Activated CD4-positive, alpha-beta T cell treated with anti-CD3 and anti-CD28 coated beads for 4 hours (primary cell): ENCODE results near the gene DAB1.
"Not testable (repeated sequence)": the region's sequence is repeated elsewhere in the genome, so short reads cannot be mapped to it uniquely, and the experiment has no call there.

ENCODE experiments used
- DNase-seq, 2 donors: peaks; one replicate each; pipeline ENCODE4 v3.0.0-alpha.2; 2020

Gene DAB1

DNA sequence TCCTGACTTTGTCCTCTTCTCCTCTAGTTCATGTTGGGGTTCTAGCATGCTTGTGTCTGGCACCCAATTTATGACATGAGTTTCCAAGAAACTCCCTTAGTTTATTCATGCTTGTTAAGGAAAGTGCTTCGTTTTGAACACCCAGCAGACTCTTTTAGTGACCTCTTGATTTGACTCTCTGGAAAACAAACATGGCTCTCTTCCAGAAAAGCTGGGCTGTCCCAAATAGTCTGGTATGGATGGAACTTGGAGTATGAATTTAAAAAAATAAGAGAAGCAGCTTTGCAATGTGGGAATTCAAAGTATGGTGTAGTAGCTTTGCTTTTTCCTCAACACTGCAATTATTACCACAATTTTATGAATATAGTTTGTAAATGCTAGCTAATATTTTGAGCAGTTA, 314.6 kb downstream of the DAB1 start:
- no peak for DNase-seq

GRCh38 chr1:57106296-57106695, 317.6 kb downstream of the DAB1 start:
- DNase-seq: no peak

DNA sequence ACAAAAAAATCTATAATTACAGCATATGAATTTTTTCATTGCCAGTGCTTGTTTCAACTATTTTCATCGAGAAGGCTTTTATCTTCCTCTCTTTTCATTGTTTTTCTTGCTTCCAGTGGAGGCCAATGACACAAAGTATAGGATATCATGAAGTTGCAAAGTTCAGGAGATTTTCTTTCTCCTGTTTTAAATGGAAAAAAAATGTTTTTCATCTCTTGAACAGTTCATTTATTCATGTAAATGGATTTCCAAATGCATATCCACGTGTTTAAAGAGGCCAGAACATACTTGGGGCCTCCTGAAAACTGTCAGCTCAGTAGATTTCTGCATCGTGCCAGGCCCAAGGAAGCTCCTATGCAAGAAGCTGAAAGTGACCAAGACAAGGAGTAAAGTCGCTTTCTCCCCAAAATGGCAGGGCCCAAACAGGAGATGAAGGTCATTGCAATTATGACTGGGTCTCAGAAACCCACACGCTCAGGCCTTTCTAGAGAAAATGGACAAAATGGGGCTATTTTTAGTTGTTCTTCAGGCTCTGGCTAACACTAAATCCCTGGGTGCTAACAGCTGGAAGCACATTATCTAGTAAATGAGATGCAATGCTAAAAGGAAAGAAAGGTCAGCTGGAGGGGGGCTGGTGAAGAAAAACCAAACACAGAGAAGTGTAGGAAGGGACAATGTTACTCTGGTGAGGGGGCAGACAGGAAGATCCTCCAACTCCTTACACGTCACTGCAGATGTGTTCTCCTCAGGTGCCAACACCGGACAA, 321.1 kb downstream of the DAB1 start:
- DNase-seq: no peak

DNA sequence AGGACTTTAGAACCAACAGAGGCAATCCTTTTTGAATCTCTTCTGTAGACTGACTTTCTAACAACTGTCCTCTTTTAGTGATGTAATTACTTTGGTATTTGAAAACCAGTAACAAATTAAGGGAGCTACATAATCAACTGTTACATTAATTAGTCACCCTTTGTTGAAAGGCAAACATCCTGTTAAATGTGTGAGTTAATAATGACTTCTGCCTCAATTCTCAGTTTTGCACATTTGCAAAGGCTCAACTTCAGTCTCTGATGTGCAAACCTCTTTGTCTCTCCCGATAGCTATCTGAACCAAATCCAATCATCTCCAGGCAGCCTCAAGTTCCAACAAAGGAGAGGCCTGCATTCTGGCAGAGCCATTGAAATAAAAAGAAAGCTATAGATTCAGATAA, 322.7 kb downstream of the DAB1 start:
- DNase-seq: no peak

- no peak for DNase-seq
Observed at GRCh38 chr1:57094749-57095148, 329.1 kb downstream of the DAB1 start.

GRCh38 chr1:57093122-57093521, 330.7 kb downstream of the DAB1 start:
- no peak for DNase-seq

- DNase-seq: no peak
Observed at GRCh38 chr1:57091642-57092041, 332.2 kb downstream of the DAB1 start.

DNA sequence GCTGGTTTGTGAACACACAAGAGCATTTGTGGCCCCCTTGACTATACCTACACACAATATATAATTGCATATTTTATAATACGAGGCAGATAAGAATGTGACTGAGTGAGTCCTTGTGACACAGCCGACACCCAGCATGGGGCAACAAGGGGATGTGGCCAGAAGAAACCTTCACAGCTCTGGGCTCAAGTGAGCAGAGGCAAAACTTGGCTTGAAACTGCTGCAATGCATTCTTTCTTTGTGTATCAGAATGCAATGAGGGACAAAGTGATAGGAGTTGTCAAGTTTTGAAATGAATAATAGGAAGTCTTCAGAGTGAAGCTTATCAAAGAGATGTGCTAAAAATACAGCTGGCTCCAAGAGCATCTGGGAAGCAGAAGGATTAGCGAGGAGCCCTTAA, 334.0 kb downstream of the DAB1 start:
- DNase-seq: no peak

- DNase-seq: no peak
Observed at GRCh38 chr1:57089221-57089620, 334.6 kb downstream of the DAB1 start.

- no peak for DNase-seq
Observed at GRCh38 chr1:57088653-57089052, 335.2 kb downstream of the DAB1 start.

- not testable (repeated sequence) for DNase-seq
Observed at GRCh38 chr1:57087660-57088059, 336.2 kb downstream of the DAB1 start.

DNA sequence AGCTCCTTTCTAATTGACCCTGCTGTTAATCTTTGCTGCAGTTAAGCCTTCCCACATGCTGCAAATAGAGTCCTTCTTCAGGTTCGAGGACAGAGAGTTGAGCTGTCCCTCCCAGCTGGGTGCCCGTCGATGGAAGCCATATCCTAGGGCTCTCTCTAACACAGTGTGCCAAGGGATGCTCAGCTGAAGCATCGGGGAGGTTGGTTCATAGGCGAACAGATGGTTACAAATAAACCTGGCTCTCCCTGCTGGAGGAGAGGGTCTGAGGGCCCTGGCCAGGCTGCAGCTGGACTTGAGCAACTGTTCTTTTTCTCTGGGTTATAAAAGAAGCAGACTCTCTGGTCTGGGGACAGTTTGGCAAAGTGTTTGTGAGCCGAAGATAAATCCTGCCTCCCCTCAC, 337.7 kb downstream of the DAB1 start:
- DNase-seq: no peak

DNA sequence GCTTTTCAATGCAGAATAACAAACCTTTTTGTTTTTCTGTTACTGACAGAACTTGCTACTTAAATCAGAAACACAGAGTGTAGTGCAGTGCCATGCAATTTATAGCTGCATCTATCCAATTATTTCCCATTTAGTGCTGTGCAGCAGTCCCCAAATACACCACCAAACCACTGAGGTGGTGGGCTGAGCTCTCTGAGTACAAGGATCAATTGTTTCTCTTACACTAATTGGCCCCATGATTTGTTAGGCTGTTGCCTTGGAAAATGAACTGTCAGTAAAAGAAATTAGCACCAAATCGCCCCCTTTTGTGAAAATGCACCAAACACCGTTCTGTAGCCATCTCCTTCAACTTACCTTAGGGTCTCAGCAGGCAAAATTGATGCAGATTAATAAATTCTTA, 339.2 kb downstream of the DAB1 start:
- DNase-seq: no peak

DNA sequence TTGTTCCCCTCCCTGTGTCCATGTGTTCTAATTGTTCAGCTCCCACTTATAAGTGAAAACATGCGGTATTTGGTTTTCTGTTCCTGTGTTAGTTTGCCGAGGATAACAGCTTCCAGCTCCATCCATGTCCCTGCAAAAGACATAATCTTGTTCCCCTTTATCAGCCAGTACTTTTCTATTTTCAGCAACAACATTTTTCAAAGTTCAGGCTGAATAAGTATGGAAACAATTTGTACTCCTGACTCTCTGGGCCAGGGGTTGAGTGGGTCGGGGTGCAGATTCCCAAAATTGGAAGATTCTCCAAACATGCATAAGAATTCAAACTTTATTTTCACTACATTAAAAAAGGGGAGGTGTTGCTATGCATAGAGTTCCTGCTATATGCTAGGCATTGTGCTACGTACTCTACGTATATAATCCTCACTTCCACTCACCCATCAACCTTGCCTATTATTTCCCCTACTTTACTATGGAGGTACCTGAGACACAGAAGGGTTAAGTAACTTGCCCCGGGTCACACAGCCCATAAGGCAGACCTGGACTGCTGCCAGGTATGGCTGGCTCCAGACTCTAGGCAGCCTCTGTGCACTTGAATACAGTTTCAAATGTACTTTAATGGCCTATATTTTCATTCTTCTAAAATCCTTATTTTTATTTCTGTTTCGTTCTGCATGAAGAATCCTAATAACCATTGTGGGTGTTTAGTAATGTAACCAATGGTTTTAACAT, 341.0 kb downstream of the DAB1 start:
- no peak for DNase-seq

DNA sequence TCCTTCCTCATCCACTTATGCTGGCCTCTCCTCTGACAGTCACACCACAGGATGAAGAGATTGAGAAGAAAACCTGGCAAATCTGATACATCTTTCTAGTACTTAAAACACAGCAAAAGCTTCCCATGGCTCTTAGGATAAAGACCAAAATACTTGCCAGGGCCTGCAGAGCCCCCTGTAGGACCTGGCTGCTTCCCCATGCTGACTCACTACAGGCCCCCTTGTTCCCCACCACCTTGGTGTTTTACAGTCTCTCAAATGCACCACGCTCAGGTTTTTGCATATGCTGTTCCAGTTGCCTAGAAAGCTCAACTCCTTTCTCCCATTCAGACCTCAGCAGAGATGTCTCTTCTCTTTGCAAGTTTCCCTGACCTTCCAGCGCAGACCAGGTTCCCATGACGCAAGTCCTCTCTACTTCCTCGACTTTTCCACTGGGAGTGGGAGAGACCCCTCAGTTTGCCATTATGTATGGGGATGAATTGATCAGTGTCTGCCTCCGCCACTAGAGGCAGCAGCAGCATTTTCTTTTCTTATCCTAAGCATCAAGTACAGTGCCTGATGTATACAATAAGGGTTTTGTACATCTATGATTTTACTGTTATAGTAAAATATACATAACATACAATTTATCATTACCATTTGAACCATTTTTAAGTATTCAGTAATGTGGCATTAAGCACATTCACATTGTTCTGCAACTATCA, 344.3 kb downstream of the DAB1 start:
- DNase-seq: no peak

- no peak for DNase-seq
Observed at GRCh38 chr1:57072401-57073110, 351.3 kb downstream of the DAB1 start.

- no peak for DNase-seq
Observed at GRCh38 chr1:57067863-57068262, 356.0 kb downstream of the DAB1 start.

GRCh38 chr1:57066980-57067610, 356.8 kb downstream of the DAB1 start:
- no peak for DNase-seq

- no peak for DNase-seq
Observed at GRCh38 chr1:57065442-57065841, 358.4 kb downstream of the DAB1 start.

- no peak for DNase-seq
Observed at GRCh38 chr1:57064379-57065140, 359.3 kb downstream of the DAB1 start.

DNA sequence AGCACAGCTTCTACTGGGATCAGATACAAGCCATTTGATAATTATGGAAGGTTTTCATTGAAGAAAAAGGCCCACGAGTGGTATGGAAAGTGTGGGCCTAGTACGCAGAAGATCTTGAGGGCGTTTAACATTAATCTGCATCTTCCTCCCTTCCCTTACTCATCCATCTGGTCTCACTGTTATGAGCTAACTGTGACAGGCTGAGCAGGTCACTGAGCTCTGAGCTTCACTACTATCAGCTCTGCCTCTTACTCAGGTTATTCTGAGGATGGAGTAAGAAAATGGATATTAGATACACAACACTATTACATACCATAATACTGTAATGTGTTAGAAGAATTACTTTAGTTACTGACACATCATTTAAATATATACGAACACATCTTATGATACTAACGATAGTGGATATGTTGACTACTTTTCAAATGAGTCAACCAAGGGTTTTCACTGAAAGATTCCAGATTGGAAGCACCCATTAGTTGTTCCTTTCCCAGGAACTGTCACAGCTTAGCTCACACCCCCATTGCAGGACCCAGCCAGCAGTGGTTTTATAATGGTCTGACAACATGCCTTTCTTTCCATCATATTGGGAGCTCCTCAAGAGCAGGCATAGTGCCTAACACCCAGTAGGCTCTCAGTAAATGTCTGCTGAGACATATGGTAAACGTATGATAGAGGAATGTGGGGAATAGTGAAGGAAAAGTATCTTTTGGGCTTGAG, 360.3 kb downstream of the DAB1 start:
- no peak for DNase-seq
